Esophagus (tissue), 2 donors: Measurements from ENCODE around the gene HNMT. TPM values are rescaled to one million over a fixed set of nuclear protein-coding genes. Genes with fewer than 3 reads are reported as not detected.

ENCODE experiments used
- H3K27ac ChIP-seq, 2 donors: one replicate each; pipeline ENCODE4 v1.5.1; 2013; ENCODE audit warnings: low read depth in 2 of 2, mild to moderate bottlenecking in 2 of 2, inconsistent platforms in 1 of 2, low read length in 1 of 2, moderate library complexity in 1 of 2
- H3K27me3 ChIP-seq, 2 donors: one replicate each; pipeline ENCODE4 v1.6.1; 2013; ENCODE audit warnings: low read length in 2 of 2, control low read depth in 1 of 2, mild to moderate bottlenecking in 1 of 2; ENCODE audit not compliant: insufficient read depth in 2 of 2, control insufficient read depth in 1 of 2
- H3K36me3 ChIP-seq, 2 donors: one replicate each; pipeline ENCODE4 v1.6.1; 2013; ENCODE audit warnings: low read length in 1 of 2; ENCODE audit not compliant: control insufficient read depth in 2 of 2, insufficient read depth in 2 of 2
- H3K4me1 ChIP-seq, 2 donors: one replicate each; pipeline ENCODE4 v1.6.1; 2013; ENCODE audit warnings: low read length in 1 of 2; ENCODE audit not compliant: control insufficient read depth in 2 of 2, insufficient read depth in 2 of 2
- H3K4me3 ChIP-seq, 2 donors: one replicate each; pipeline ENCODE4 v1.5.1; 2013; ENCODE audit warnings: low read length in 2 of 2, mild to moderate bottlenecking in 2 of 2, low read depth in 1 of 2, moderate library complexity in 1 of 2
- H3K9me3 ChIP-seq, 2 donors: one replicate each; pipeline ENCODE4 v1.6.1; 2013; ENCODE audit warnings: mild to moderate bottlenecking in 2 of 2, low read depth in 1 of 2, low read length in 1 of 2, moderate library complexity in 1 of 2; ENCODE audit not compliant: control insufficient read depth in 2 of 2, insufficient read depth in 1 of 2
- WGBS, 2 donors: extraction: QIAGEN DNeasy Blood & Tissue Kit; methylation state at CpG; one replicate each; pipeline ENCODE4 v1.1.7; 2013; 5-methylcytosine and 5-hydroxymethylcytosine counted together
- polyA plus RNA-seq, 2 donors: library from polyadenylated mRNA; stranded (reverse); fragments of 200-250 nt; gene quantifications; one replicate each; pipeline ENCODE4 v1.2.3, GENCODE V29; 2013
- donor health status: healthy with polysubstance abuse.
- donor health status: Bipolar disorder and iron deficiency.

The HNMT gene
- polyA plus RNA-seq, 2 donors, result 12.3 to 16.4 TPM

DNA sequence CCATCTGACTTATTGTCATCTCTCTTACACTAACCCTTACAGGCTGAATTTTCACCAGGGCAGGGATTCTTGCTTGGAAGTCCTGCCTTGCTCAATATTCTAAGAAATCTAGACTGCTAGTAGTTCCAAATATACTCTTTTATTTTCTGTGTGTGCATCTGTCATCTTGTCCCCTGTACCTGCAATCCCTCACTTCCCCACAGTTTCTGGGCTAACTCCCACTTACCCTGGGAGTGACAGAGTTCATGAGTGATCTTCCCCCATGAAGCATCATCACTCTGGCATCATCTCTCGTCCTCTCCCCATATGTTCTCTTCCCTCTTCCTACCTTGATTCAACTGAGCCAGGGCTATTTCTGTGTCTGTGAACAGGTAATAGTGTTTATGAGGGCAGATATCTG lies 35.7 kb downstream of the HNMT start:
- no peak overlapping the region for H3K27ac ChIP-seq
- no peaks in the 10 kb centered on the region for H3K27me3 ChIP-seq
- H3K9me3 ChIP-seq, result no peaks in the 10 kb centered on the region
- H3K4me1 ChIP-seq, result no peaks in the 10 kb centered on the region
- H3K36me3 ChIP-seq, result peaks cover 0 to 4% of the 10 kb centered on the region in 2 donors
- WGBS, 2 donors, result 81 to 92% methylated on average over 1 of the region's 1 CpG
- no peak overlapping the region for H3K4me3 ChIP-seq

DNA sequence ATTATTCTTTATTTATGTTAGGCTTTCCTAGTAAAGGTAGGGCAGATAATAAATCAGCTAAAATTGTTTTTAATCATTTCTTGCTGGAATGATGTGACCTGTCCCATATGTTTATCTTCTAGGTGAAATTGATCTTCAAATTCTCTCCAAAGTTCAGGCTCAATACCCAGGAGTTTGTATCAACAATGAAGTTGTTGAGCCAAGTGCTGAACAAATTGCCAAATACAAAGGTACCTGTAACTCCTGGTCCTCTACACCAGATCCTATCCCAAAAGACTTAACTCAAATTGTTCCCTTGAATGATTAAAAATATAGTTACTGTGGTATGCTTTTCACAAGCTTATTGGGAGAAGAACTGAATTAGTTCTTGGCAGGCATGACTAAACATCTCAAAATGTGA lies 36.5 kb downstream of the HNMT start:
- Histone ChIP-seq H3K36me3 (peaks cover 0 to 4% of the 10 kb centered on the region in 2 donors), H3K27ac (no peak overlapping the region)

DNA sequence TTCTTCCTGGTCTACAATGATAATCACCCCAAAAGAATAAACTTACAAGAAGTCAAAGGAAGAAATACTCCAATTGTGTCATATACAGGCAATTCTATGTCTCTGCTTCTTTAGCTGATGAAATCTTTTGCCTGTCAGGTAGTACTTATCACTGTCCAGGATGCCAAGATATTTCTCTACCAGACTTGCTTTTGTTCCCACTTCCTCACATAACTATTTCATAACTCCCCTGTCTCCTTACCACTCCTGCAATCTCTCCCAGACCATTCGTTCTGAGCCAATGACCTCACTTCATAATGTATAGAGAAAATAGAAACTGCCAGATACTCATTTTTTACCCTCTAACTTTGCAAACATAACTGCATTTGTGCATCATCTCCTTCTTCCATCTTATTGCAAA lies 39.1 kb downstream of the HNMT start:
- Histone ChIP-seq H3K9me3 (no peaks in the 10 kb centered on the region), H3K27ac (no peak overlapping the region), H3K27me3 (no peaks in the 10 kb centered on the region), H3K4me1 (no peaks in the 10 kb centered on the region), H3K4me3 (no peak overlapping the region), H3K36me3 (peaks cover 0 to 4% of the 10 kb centered on the region in 2 donors)
- WGBS, 2 donors, result 70 to 76% methylated on average over 1 of the region's 1 CpG

More for the DNA sequence above, 36.5 kb downstream of the HNMT start:
- Histone ChIP-seq H3K4me1 (no peaks in the 10 kb centered on the region), H3K27me3 (no peaks in the 10 kb centered on the region), H3K4me3 (no peak overlapping the region), H3K9me3 (no peaks in the 10 kb centered on the region)

DNA sequence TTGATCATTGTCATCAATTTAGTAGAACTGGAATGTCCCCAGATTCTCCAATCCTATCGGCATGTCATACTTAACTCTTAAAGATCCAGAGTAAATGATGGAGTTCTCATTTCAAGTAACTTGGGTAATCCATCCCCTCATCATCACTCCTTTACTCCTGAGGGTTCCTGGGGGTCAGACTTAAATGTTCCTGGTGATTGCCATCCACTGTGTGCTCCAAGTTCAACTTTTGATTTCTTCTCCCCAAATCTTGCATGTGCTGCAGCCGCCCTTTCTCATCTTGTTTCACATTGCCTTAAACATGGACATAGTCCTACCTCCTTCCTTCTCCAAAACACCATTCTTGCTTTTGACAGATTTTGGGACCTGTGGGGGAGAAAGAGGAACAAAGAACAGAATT lies 43.2 kb downstream of the HNMT start:
- no peak overlapping the region for H3K27ac ChIP-seq
- WGBS, 2 donors, result 93% methylated on average over 2 of the region's 2 CpGs
- H3K27me3 ChIP-seq, result no peaks in the 10 kb centered on the region
- no peaks in the 10 kb centered on the region for H3K9me3 ChIP-seq
- H3K36me3 ChIP-seq, result peaks cover 0 to 4% of the 10 kb centered on the region in 2 donors
- H3K4me3 ChIP-seq, result no peak overlapping the region
- H3K4me1 ChIP-seq, result no peaks in the 10 kb centered on the region

DNA sequence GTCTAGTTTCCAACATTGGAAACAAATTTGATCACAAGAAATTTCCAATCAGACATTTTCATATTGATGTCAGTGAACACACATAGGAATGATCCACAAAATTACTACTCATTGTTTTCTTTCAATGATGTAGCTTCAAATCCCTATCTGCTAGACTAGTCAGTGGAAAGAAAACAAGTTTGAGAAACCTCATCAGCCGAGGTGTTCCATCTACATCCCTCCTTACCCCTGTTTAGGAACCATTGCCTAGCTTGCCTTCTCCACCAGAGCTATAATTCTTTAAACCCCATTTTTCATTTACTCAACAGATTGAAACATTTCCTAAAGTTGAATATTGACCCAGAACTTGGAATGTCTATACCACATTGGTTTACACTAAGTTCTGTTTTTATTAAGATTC lies 45.3 kb downstream of the HNMT start:
- 80 to 92% methylated on average over 1 of the region's 1 CpG for WGBS, 2 donors
- H3K9me3 ChIP-seq, result no peaks in the 10 kb centered on the region
- no peaks in the 10 kb centered on the region for H3K36me3 ChIP-seq
- H3K4me1 ChIP-seq, result no peaks in the 10 kb centered on the region
- H3K27me3 ChIP-seq, result no peaks in the 10 kb centered on the region
- H3K27ac ChIP-seq, result no peak overlapping the region
- no peak overlapping the region for H3K4me3 ChIP-seq

DNA sequence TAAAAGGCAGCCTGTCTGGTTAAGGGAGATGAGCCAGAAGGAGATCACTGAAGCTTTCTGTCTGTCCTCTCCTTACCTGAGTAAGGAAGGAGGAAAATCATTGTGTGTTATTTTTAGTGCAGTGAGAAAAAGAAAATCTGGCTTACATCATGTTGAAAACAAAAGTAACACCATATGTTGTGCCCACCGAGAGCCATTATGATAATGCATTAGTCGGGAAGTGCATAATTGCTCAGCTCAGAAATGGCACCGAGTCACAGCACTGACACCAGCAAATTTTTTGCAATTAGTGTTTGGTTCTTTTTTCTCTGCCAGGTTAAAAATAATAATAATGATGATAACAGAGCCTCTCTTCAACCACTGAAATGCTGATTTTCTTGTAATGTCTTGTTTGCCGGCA lies 46.6 kb downstream of the HNMT start:
- no peak overlapping the region for H3K27ac ChIP-seq
- H3K4me3 ChIP-seq, result no peak overlapping the region
- 80 to 88% methylated on average over 4 of the region's 4 CpGs for WGBS, 2 donors
- no peaks in the 10 kb centered on the region for H3K4me1 ChIP-seq
- no peaks in the 10 kb centered on the region for H3K9me3 ChIP-seq
- no peaks in the 10 kb centered on the region for H3K36me3 ChIP-seq
- no peaks in the 10 kb centered on the region for H3K27me3 ChIP-seq

DNA sequence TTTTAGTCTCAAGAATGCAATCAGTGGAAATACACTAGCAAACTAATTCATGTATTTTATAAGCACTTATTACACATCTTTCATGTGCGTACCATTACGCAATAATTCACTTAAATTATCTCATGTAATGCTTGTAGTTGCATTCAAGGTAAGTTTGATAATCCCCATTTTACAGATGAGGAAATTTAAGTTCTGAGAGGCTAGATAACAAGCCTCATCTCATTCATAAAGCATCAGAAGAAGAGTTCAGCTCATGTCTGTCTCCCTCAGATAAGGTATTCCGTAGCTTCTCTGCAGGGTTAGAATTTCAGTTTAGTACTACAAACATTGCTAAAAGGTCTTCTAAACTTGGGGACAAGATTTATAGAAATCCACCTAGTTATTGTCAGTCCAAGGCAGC lies 47.8 kb downstream of the HNMT start:
- Histone ChIP-seq H3K27ac (no peak overlapping the region), H3K27me3 (no peaks in the 10 kb centered on the region), H3K4me1 (no peaks in the 10 kb centered on the region), H3K36me3 (no peaks in the 10 kb centered on the region), H3K9me3 (no peaks in the 10 kb centered on the region), H3K4me3 (no peak overlapping the region)
- 89 to 94% methylated on average over 3 of the region's 3 CpGs for WGBS, 2 donors

DNA sequence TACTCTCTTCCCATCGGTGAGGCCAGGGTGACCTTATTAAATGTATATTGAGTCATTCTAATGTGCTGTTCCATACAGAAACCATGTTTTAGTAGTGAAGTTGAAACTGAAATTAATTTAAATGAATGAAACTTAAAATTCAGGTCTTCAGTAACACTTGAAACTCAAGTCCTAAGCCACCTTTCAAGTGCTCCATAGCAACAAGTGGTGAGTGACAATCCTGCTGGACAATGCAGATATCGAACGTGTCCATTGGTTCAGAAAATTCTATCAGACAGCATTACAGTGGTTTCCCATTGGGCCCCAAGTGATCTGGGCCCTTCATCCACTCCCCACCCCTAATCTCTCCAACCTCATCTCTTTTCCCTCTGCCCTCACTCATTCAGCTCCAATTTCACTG lies 48.7 kb downstream of the HNMT start:
- 96% methylated on average over 3 of the region's 3 CpGs for WGBS, 2 donors
- no peaks in the 10 kb centered on the region for H3K9me3 ChIP-seq
- H3K4me3 ChIP-seq, result no peak overlapping the region
- no peaks in the 10 kb centered on the region for H3K36me3 ChIP-seq
- no peaks in the 10 kb centered on the region for H3K27me3 ChIP-seq
- no peak overlapping the region for H3K27ac ChIP-seq
- H3K4me1 ChIP-seq, result no peaks in the 10 kb centered on the region

DNA sequence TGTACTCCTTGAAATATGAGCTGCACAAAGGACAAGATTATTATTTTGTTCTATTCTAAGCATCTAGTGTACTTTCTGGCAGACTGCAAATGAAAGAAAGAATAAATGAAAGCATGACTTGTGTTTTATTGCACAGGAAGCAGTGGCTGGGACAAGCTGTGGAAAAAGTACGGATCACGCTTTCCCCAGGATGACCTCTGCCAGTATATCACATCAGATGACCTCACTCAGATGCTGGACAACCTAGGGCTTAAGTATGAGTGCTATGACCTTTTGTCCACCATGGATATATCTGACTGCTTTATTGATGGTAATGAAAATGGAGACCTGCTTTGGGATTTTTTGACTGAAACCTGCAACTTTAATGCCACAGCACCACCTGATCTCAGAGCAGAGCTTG lies 49.4 kb downstream of the HNMT start:
- 81 to 82% methylated on average over 2 of the region's 2 CpGs for WGBS, 2 donors
- no peaks in the 10 kb centered on the region for H3K4me1 ChIP-seq
- no peak overlapping the region for H3K4me3 ChIP-seq
- no peak overlapping the region for H3K27ac ChIP-seq
- H3K36me3 ChIP-seq, result no peaks in the 10 kb centered on the region
- no peaks in the 10 kb centered on the region for H3K9me3 ChIP-seq
- H3K27me3 ChIP-seq, result no peaks in the 10 kb centered on the region

DNA sequence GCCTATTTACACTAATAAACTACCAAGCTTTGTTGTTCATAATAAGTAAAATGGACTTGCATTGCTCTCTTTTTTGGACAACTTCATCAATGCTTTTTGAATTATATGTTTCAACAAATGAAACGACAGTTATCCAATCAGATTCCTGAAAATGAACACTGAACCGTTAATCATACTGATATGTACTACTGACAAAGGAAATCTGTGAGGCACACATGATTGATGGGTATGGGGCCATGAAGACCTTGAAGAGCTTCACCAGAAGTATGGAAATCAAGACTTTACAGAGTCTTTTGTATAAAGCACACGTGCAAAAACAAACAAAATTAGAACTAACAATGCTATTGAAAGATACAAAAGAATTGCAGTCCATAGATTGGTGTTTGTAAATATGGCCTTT lies 51.2 kb downstream of the HNMT start:
- 67 to 82% methylated on average over 3 of the region's 3 CpGs for WGBS, 2 donors

More for the DNA sequence above, 51.2 kb downstream of the HNMT start:
- Histone ChIP-seq H3K27ac (no peak overlapping the region), H3K4me1 (no peaks in the 10 kb centered on the region), H3K27me3 (no peaks in the 10 kb centered on the region), H3K4me3 (no peak overlapping the region), H3K36me3 (no peaks in the 10 kb centered on the region), H3K9me3 (no peaks in the 10 kb centered on the region)
